CD4-positive, alpha-beta T cell (primary cell): ENCODE measurements around the gene CTNNA3. TPM values are rescaled to one million over a fixed set of nuclear protein-coding genes. Genes with fewer than 3 reads are reported as not detected.

Experiments used
- ATAC-seq: fragments of 200-7000 bp; cut with Tn5 transposase; one replicate; pipeline ENCODE4 v1.10.0; 2022; ENCODE audit warnings: mild to moderate bottlenecking; ENCODE audit not compliant: poor library complexity
- CTCF ChIA-PET: fragments of 350-600 bp; sonication (Branson Sonifier 250); formaldehyde crosslinking; loops from one replicate; lab custom pipeline; 2021; ENCODE audit warnings: antibody characterized with exemption, inconsistent platforms; lab: Charles Lee
- POLR2A ChIA-PET: fragments of 350-600 bp; sonication (Branson Sonifier 250); formaldehyde crosslinking; loops from one replicate; lab custom pipeline; 2021; ENCODE audit warnings: antibody characterized with exemption, inconsistent platforms; lab: Charles Lee
- DNase-seq, 14 experiments: peaks; one replicate each; pipeline ENCODE4 v3.0.0-alpha.2; 2013 to 2020; ENCODE audit warnings: mixed read lengths in 2 of 14
- H3K27ac ChIP-seq, 2 donors: one replicate each; pipeline versions ENCODE4 v1.5.1 to v1.7.0; 2013; ENCODE audit warnings: low read length in 2 of 2, low read depth in 1 of 2, mild to moderate bottlenecking in 1 of 2
- H3K27me3 ChIP-seq, 2 experiments: 1 replicate in 1 of 2; 2 replicates in 1 of 2; pipeline versions ENCODE4 v1.6.1 to v1.7.0; 2013; ENCODE audit warnings: low read length in 2 of 2, control low read depth in 1 of 2, mild to moderate bottlenecking in 1 of 2, moderate library complexity in 1 of 2; ENCODE audit not compliant: insufficient read depth in 2 of 2, control insufficient read depth in 1 of 2
- H3K36me3 ChIP-seq: one replicate; pipeline ENCODE4 v1.6.1; 2013; ENCODE audit warnings: low read length, control low read depth; ENCODE audit not compliant: insufficient read depth
- H3K4me1 ChIP-seq: one replicate; pipeline ENCODE4 v1.6.1; 2013; ENCODE audit warnings: low read length, control low read depth; ENCODE audit not compliant: insufficient read depth
- H3K4me3 ChIP-seq: one replicate; pipeline ENCODE4 v1.5.1; 2013; ENCODE audit warnings: mild to moderate bottlenecking, low read length, moderate library complexity
- H3K9me3 ChIP-seq, 2 experiments: 1 replicate in 1 of 2; 2 replicates in 1 of 2; pipeline versions ENCODE4 v1.6.1 to v1.7.0; 2013; ENCODE audit warnings: low read length in 2 of 2, mild to moderate bottlenecking in 2 of 2, control low read depth in 1 of 2, moderate library complexity in 1 of 2; ENCODE audit not compliant: control insufficient read depth in 1 of 2, insufficient read depth in 1 of 2
- H3K27ac Mint-ChIP-seq: one replicate; pipeline ENCODE4 v1.8.0; 2020; ENCODE audit warnings: mixed read lengths
- H3K27me3 Mint-ChIP-seq: one replicate; pipeline ENCODE4 v1.8.0; 2021; ENCODE audit warnings: mixed read lengths
- H3K36me3 Mint-ChIP-seq: one replicate; pipeline ENCODE4 v1.8.0; 2021; ENCODE audit warnings: low read depth, mixed read lengths
- H3K4me1 Mint-ChIP-seq: one replicate; pipeline ENCODE4 v1.8.0; 2021; ENCODE audit warnings: low read depth, mixed read lengths
- H3K4me3 Mint-ChIP-seq: one replicate; pipeline ENCODE4 v1.8.0; 2020; ENCODE audit warnings: mild to moderate bottlenecking, mixed read lengths
- H3K9me3 Mint-ChIP-seq: one replicate; pipeline ENCODE4 v1.8.0; 2020; ENCODE audit warnings: mixed read lengths
- CTCF ChIP-seq: fragments of 200-600 bp; IDR thresholded peaks from one replicate; pipeline ENCODE4 v1.8.0; 2022; ENCODE audit warnings: antibody characterized with exemption, mild to moderate bottlenecking
- intact Hi-C, 2 experiments: fragments of 100-400 bp; cut with DNase I in 1 of 2; cut with micrococcal nuclease in 1 of 2; formaldehyde crosslinking; loops; one replicate each; pipeline versions ENCODE4 v1.15.1 to v1.9.0; 2023 to 2025; cut with DNase I, micrococcal nuclease
- total RNA-seq, 174 experiments: library from RNA in 2 of 174; stranded (reverse) in 2 of 174; gene quantifications; one replicate each; pipeline ENCODE4 v1.2.3 and lab custom pipeline; 2021 to 2026

The CTNNA3 gene
- total RNA-seq, 2 experiments from 2014 or later, result 0.80 TPM; not detected in 1

- Histone ChIP-seq H3K4me3 (no peak overlapping the region), H3K36me3 (no peaks in the 10 kb centered on the region), H3K27ac (no peak overlapping the region), H3K27me3 (no peaks in the 10 kb centered on the region), H3K4me1 (no peaks in the 10 kb centered on the region), H3K9me3 (no peaks in the 10 kb centered on the region)
- intact Hi-C loops, result no loop called here
- H3K27ac Mint-ChIP-seq, result no peak overlapping the region
- no peaks in the 10 kb centered on the region for H3K27me3 Mint-ChIP-seq
- peaks cover 2% of the 10 kb centered on the region for H3K9me3 Mint-ChIP-seq
- DNase-seq (no peak), ATAC-seq (no peak)
- no peaks in the 10 kb centered on the region for H3K4me1 Mint-ChIP-seq
- no peaks in the 10 kb centered on the region for H3K36me3 Mint-ChIP-seq
- TF ChIP-seq CTCF, result no peak
- CTCF ChIA-PET, result no interaction called here
- POLR2A ChIA-PET, result no interaction called here
- H3K4me3 Mint-ChIP-seq, result no peak overlapping the region
Observed at GRCh38 chr10:66483966-66484365, 1212.0 kb downstream of the CTNNA3 start.

- Mint-ChIP-seq H3K4me1 (no peaks in the 10 kb centered on the region), H3K9me3 (peaks cover 14% of the 10 kb centered on the region), H3K27ac (no peak overlapping the region), H3K27me3 (no peaks in the 10 kb centered on the region), H3K36me3 (no peaks in the 10 kb centered on the region), H3K4me3 (no peak overlapping the region)
- TF ChIP-seq CTCF, result no peak
- intact Hi-C loops, result no loop called here
- CTCF ChIA-PET, result no interaction called here
- DNase-seq (no peak), ATAC-seq (no peak)
- H3K9me3 ChIP-seq, result no peaks in the 10 kb centered on the region
- H3K4me3 ChIP-seq, result no peak overlapping the region
- H3K36me3 ChIP-seq, result no peaks in the 10 kb centered on the region
- POLR2A ChIA-PET, result no interaction called here
- H3K27me3 ChIP-seq, result no peaks in the 10 kb centered on the region
- no peak overlapping the region for H3K27ac ChIP-seq
- H3K4me1 ChIP-seq, result no peaks in the 10 kb centered on the region
Observed at GRCh38 chr10:66472156-66472555, 1223.8 kb downstream of the CTNNA3 start.

DNA sequence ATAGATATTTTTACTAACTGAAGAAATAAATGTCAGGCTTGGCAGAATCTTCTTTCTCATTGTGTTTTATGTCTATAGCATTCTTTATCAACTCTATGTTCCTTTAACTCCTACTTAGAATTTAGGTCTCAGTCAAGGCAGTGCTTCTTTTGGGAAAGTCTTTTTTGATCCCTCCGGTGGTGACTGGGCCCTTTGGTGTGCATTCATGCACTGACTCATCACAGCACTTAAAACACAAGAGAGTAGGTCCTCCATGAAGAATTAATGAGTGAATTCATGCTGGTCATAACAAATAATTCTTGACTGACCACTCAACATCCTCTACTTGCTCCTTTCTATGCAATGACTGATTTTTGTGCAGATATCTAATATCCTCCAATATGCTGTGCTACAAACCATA is 1229.0 kb downstream of the CTNNA3 start:
- Histone ChIP-seq H3K36me3 (no peaks in the 10 kb centered on the region), H3K4me3 (no peak overlapping the region), H3K27ac (no peak overlapping the region), H3K27me3 (no peaks in the 10 kb centered on the region), H3K4me1 (no peaks in the 10 kb centered on the region), H3K9me3 (no peaks in the 10 kb centered on the region)
- no peak for DNase-seq
- no peak for ATAC-seq
- Mint-ChIP-seq H3K27ac (no peak overlapping the region), H3K4me3 (no peak overlapping the region), H3K9me3 (peaks cover 3% of the 10 kb centered on the region), H3K36me3 (no peaks in the 10 kb centered on the region), H3K4me1 (no peaks in the 10 kb centered on the region), H3K27me3 (no peaks in the 10 kb centered on the region)
- CTCF ChIA-PET, result no interaction called here
- no peak for TF ChIP-seq CTCF
- intact Hi-C loops, result no loop called here
- POLR2A ChIA-PET, result no interaction called here
